Measurements from ENCODE around the gene FLRT1.

DNA sequence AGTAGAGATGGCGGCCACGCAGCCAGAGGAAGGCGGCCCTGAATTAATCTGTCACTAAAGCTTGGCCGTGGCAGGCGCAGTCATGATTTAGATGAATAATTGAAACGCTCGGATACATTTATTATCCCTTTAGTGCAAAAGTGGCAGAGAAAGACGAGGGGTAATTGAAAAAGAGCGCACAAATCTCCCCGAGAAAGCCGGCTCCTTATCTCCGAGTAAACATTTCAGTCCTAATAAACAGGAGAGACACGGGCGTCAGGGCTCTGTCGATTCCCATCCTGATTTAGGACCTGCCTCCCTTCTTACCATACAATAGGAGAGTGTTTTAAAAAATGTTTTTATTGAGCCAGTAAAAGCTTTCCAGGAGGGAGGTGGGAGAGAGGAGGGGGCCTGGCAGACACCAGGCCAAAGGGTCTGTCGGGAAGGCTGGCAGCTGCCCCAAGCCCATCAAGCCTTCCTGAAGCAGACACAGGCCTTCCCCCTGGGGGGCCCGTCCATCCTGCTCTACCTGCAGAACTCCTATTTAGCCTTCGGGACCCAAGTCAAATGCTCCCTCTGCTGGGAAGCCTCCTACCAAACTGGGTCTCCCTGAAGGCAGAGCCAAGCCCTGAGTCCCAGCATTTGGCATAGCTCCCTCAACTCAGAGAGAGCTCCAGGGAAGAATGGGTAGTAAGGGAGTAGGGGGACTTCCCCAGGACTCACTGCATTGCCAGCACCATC, 26.7 kb upstream of the FLRT1 start:
- TF ChIP-seq, protein P1, sequence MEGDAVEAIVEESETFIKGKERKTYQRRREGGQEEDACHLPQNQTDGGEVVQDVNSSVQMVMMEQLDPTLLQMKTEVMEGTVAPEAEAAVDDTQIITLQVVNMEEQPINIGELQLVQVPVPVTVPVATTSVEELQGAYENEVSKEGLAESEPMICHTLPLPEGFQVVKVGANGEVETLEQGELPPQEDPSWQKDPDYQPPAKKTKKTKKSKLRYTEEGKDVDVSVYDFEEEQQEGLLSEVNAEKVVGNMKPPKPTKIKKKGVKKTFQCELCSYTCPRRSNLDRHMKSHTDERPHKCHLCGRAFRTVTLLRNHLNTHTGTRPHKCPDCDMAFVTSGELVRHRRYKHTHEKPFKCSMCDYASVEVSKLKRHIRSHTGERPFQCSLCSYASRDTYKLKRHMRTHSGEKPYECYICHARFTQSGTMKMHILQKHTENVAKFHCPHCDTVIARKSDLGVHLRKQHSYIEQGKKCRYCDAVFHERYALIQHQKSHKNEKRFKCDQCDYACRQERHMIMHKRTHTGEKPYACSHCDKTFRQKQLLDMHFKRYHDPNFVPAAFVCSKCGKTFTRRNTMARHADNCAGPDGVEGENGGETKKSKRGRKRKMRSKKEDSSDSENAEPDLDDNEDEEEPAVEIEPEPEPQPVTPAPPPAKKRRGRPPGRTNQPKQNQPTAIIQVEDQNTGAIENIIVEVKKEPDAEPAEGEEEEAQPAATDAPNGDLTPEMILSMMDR (IDR thresholded peaks at IDR 0.05) = no peak
- TF ChIP-seq POLR2A (IDR thresholded peaks at IDR 0.05) = no peak

All from thyroid gland (tissue), 4 donors.